Measurements from ENCODE around the gene ANO3. TPM values are rescaled to one million over a fixed set of nuclear protein-coding genes. Genes with fewer than 3 reads are reported as not detected.

The ANO3 gene
- 0.01 to 0.05 TPM (median 0.03 TPM) in 3 of 5 replicates, not detected in the others for total RNA-seq (2022; extraction: Qiagen RNA extraction; ENCODE audit: low read depth)

GRCh38 chr11:26331911-26332571 lies at the start of gene ANO3:
Gene ANO3 (plus strand): TSS chr11:26332130. CDS start chr11:26332276, 146 bp downstream.

GRCh38 chr11:26571861-26572654 lies 240.1 kb downstream of the ANO3 start, which contains the start of gene MUC15:
Gene MUC15 (minus strand): TSS chr11:26572263. CDS start chr11:26567094, 5,169 bp downstream.

Other genes with a start within 250 kb of the ANO3 start
- gene MUC15, start 240.1 kb downstream of the ANO3 start, total RNA-seq (2022; extraction: Qiagen RNA extraction; ENCODE audit: low read depth): not detected in 5 replicates